Measurements from ENCODE around the gene ALK. TPM values are rescaled to one million over a fixed set of nuclear protein-coding genes. Genes with fewer than 3 reads are reported as not detected.

ALK gene
- total RNA-seq, 1 experiment from 2014 or later = not detected

DNA sequence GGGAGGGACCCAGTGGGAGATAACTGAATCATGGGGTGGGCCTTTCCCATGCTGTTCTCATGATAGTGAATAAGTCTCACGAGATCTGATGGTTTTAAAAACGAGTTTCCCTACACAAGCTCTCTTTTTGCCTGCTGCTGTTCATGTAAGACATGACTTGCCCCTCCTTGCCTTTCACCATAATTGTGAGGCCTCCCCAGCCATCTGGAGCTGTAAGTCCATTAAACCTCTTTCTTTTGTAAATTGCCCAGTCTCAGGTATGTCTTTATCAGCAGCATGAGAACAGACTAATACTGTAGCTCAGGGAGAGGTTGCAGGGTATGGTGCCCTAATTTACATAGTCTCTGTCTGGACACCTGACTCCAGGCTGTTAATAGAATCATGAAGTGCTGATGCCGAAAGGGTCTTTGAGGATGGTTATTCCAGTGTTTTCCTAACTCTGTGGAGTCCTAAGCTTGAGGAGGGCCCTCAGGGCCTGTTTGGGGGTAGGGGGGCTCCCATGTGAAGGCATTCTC is 343.2 kb downstream of the ALK start:
- Histone ChIP-seq H3K4me2 (ENCODE audit: insufficient read depth, insufficient read length, low read length) (no peak overlapping the region), H4K8ac (replicated peaks; ENCODE audit: insufficient read length, low read depth, low read length) (no peak overlapping the region), H2AFZ (ENCODE audit: low read length) (no peak overlapping the region), H2BK20ac (ENCODE audit: low read depth, low read length, poor library complexity, severe bottlenecking) (no peak overlapping the region), H3K79me2 (ENCODE audit: insufficient read depth, low read length) (no peaks in the 10 kb centered on the region), H3K27me3 (ENCODE audit: insufficient read depth, low read length) (no peaks in the 10 kb centered on the region), H3T11ph (ENCODE audit: low read length) (no peak overlapping the region), H3K56ac (ENCODE audit: insufficient read length, low read depth, low read length) (no peak overlapping the region), H3K9ac (ENCODE audit: extremely low read depth, insufficient read length, low read length) (no peak overlapping the region), H4K91ac (ENCODE audit: insufficient read length, low read depth, low read length) (no peak overlapping the region), H2AK5ac (ENCODE audit: insufficient read length, low read length) (no peak overlapping the region), H4K5ac (ENCODE audit: insufficient read length, low read depth, low read length) (no peak overlapping the region), H2BK5ac (ENCODE audit: insufficient read length, low read length) (no peak overlapping the region), H3K18ac (ENCODE audit: insufficient read length, low read depth, low read length) (no peak overlapping the region), H3K23me2 (ENCODE audit: insufficient read length, low read depth, low read length, poor library complexity, severe bottlenecking) (no peaks in the 10 kb centered on the region), H3K23ac (ENCODE audit: insufficient read length, low read depth, low read length) (no peak overlapping the region), H3K14ac (ENCODE audit: insufficient read depth, low read length) (no peak overlapping the region), H2BK120ac (ENCODE audit: low read depth, low read length, poor library complexity, severe bottlenecking) (no peak overlapping the region), H4K20me1 (ENCODE audit: control insufficient read depth, insufficient read depth, insufficient read length) (no peaks in the 10 kb centered on the region), H2BK15ac (ENCODE audit: low read depth, low read length) (no peak overlapping the region), H2BK12ac (ENCODE audit: insufficient read length, low read depth, low read length) (no peak overlapping the region), H3K27ac (ENCODE audit: insufficient read length, low read depth, low read length) (no peak overlapping the region), H3K4me1 (ENCODE audit: insufficient read depth, low read length) (peaks cover 2% of the 10 kb centered on the region; the same call in 1 of the 2 replicates), H3K9me3 (ENCODE audit: control insufficient read depth, low read depth, low read length) (no peaks in the 10 kb centered on the region), H3K4ac (ENCODE audit: low read depth, low read length) (no peak overlapping the region), H3K79me1 (ENCODE audit: insufficient read depth, low read depth, low read length, poor library complexity, severe bottlenecking) (no peaks in the 10 kb centered on the region)
- no peaks in the 10 kb centered on the region for H3K36me3 Mint-ChIP-seq (ENCODE audit: insufficient read depth in 1 of 3, low read depth in 3 of 3)
- peak; percentile 32 for DNase-seq
- WGBS (ENCODE audit: extremely low coverage, insufficient read length, low lambda C conversion rate) = no CpG with 5 or more reads among the region's 3 CpGs
- no peaks in the 10 kb centered on the region for H3K9me3 Mint-ChIP-seq
- no peak overlapping the region for H3K4me3 Mint-ChIP-seq
- H3K27me3 Mint-ChIP-seq (ENCODE audit: low read depth) = peaks cover 31% of the 10 kb centered on the region
- H3K27ac Mint-ChIP-seq = peak overlapping the region in 2 of 3 experiments; percentile 17 to 72; a peak in 1 of 7 replicates
- no peak for TF ChIP-seq CTCF (conservative IDR thresholded peaks at IDR 0.05)
- peaks cover 22 to 24% of the 10 kb centered on the region in 2 experiments for H3K4me1 Mint-ChIP-seq
